Karpas-422 (cell line): ENCODE data around the gene KDM8. TPM values are rescaled to one million over a fixed set of nuclear protein-coding genes. Genes with fewer than 3 reads are reported as not detected.
"Not testable (repeated sequence)": the region's sequence is repeated elsewhere in the genome, so short reads cannot be mapped to it uniquely, and the experiment has no call there.

Source experiments
- DNase-seq: peaks from one replicate; pipeline ENCODE4 v3.0.0-alpha.2; 2015
- H2AFZ ChIP-seq: fragments of 200-600 bp; sonication (generic); 2 replicates; pipeline ENCODE4 v1.6.1; 2014; ENCODE audit warnings: antibody characterized with exemption, low read length, mixed read lengths
- H3K27ac ChIP-seq: fragments of 200-600 bp; sonication (generic); 2 replicates; pipeline ENCODE4 v1.5.1; 2014; ENCODE audit warnings: mild to moderate bottlenecking, low read length, moderate library complexity
- H3K27me3 ChIP-seq: fragments of 200-600 bp; sonication (generic); 2 replicates; pipeline ENCODE4 v1.6.1; 2014; ENCODE audit warnings: low read length, mixed read lengths
- H3K36me3 ChIP-seq: fragments of 200-600 bp; sonication (generic); 2 replicates; pipeline ENCODE4 v1.6.1; 2014; ENCODE audit warnings: low read length, mixed read lengths; ENCODE audit not compliant: insufficient read depth
- H3K4me1 ChIP-seq: fragments of 200-600 bp; sonication (generic); 2 replicates; pipeline ENCODE4 v1.6.1; 2014; ENCODE audit warnings: mild to moderate bottlenecking, low read length, mixed read lengths
- H3K4me2 ChIP-seq: fragments of 200-600 bp; sonication (generic); 2 replicates; pipeline ENCODE4 v1.6.1; 2014; ENCODE audit warnings: low read length, low read depth, mild to moderate bottlenecking; ENCODE audit not compliant: poor library complexity, severe bottlenecking
- H3K4me3 ChIP-seq: fragments of 200-600 bp; sonication (generic); 2 replicates; pipeline ENCODE4 v1.5.1; 2014; ENCODE audit warnings: mild to moderate bottlenecking, antibody characterized with exemption, low read length, mixed read lengths
- H3K79me2 ChIP-seq: fragments of 200-600 bp; sonication (generic); 2 replicates; pipeline ENCODE4 v1.6.1; 2014; ENCODE audit warnings: mild to moderate bottlenecking, low read length, mixed read lengths
- H3K9ac ChIP-seq: fragments of 200-600 bp; sonication (generic); 2 replicates; pipeline ENCODE4 v1.6.0; 2014; ENCODE audit warnings: low read length
- H3K9me2 ChIP-seq: fragments of 200-600 bp; sonication (generic), shearing (Covaris generic); replicated peaks from 2 replicates; pipeline ENCODE4 v1.6.0; 2014; ENCODE audit warnings: mild to moderate bottlenecking, low read length, moderate library complexity; ENCODE audit not compliant: insufficient read depth
- H3K9me3 ChIP-seq: fragments of 300-700, 200-600 bp; sonication (generic); 2 replicates; pipeline ENCODE4 v1.6.1; 2014; ENCODE audit warnings: low read length, mixed read lengths
- H4K20me1 ChIP-seq: fragments of 200-600 bp; sonication (generic); 2 replicates; pipeline ENCODE4 v1.6.1; 2014; ENCODE audit warnings: mild to moderate bottlenecking, antibody characterized with exemption, low read length, low read depth; ENCODE audit not compliant: insufficient read depth
- total RNA-seq: library from RNA; depleted of rRNA; stranded (reverse); fragments of >200 nt; shearing (Covaris generic); gene quantifications from 2 replicates; pipeline ENCODE4 v1.2.3, GENCODE V29; 2014; ENCODE audit warnings: low replicate concordance

KDM8 gene
- total RNA-seq, 1 experiment from 2014 or later = 3.1 TPM

GRCh38 chr16:27242868-27243590, 39.7 kb downstream of the KDM8 start:
- H3K4me1 ChIP-seq = peaks cover under 1% of the 10 kb centered on the region; the same call in 1 of the 2 replicates
- no peak for DNase-seq
- H2AFZ ChIP-seq = no peak overlapping the region
- no peak overlapping the region for H3K27ac ChIP-seq
- H3K4me2 ChIP-seq = no peak overlapping the region
- H3K9me2 ChIP-seq = no peaks in the 10 kb centered on the region
- H3K9ac ChIP-seq = no peak overlapping the region
- H3K4me3 ChIP-seq = no peak overlapping the region
- H4K20me1 ChIP-seq = peaks cover 13% of the 10 kb centered on the region; the same call in 1 of the 2 replicates
- H3K79me2 ChIP-seq = no peaks in the 10 kb centered on the region
- no peaks in the 10 kb centered on the region for H3K9me3 ChIP-seq
- H3K36me3 ChIP-seq = no peaks in the 10 kb centered on the region
- H3K27me3 ChIP-seq = no peaks in the 10 kb centered on the region

- no peaks in the 10 kb centered on the region for H3K27me3 ChIP-seq
- H3K79me2 ChIP-seq = no peaks in the 10 kb centered on the region
- no peaks in the 10 kb centered on the region for H3K4me1 ChIP-seq
- no peak overlapping the region for H3K4me2 ChIP-seq
- peaks cover 13% of the 10 kb centered on the region; the same call in 1 of the 2 replicates for H4K20me1 ChIP-seq
- H3K9ac ChIP-seq = no peak overlapping the region
- H3K4me3 ChIP-seq = no peak overlapping the region
- H3K36me3 ChIP-seq = no peaks in the 10 kb centered on the region
- no peaks in the 10 kb centered on the region for H3K9me3 ChIP-seq
- no peak overlapping the region for H3K27ac ChIP-seq
- H3K9me2 ChIP-seq = no peaks in the 10 kb centered on the region
- DNase-seq = no peak
- no peak overlapping the region for H2AFZ ChIP-seq
Measured at GRCh38 chr16:27243725-27244362, 40.5 kb downstream of the KDM8 start.

- no peak overlapping the region for H2AFZ ChIP-seq
- H4K20me1 ChIP-seq = peaks cover 11% of the 10 kb centered on the region; the same call in 1 of the 2 replicates
- H3K27ac ChIP-seq = no peak overlapping the region
- no peaks in the 10 kb centered on the region for H3K9me3 ChIP-seq
- no peak overlapping the region for H3K4me2 ChIP-seq
- no peak for DNase-seq
- H3K4me1 ChIP-seq = no peaks in the 10 kb centered on the region
- no peak overlapping the region for H3K9ac ChIP-seq
- no peaks in the 10 kb centered on the region for H3K9me2 ChIP-seq
- H3K36me3 ChIP-seq = no peaks in the 10 kb centered on the region
- no peak overlapping the region for H3K4me3 ChIP-seq
- H3K79me2 ChIP-seq = no peaks in the 10 kb centered on the region
- no peaks in the 10 kb centered on the region for H3K27me3 ChIP-seq
Measured at GRCh38 chr16:27244363-27244755, 41.0 kb downstream of the KDM8 start.

- Histone ChIP-seq H3K27me3 (no peaks in the 10 kb centered on the region), H3K27ac (no peak overlapping the region), H3K9me2 (no peaks in the 10 kb centered on the region), H2AFZ (no peak overlapping the region), H3K79me2 (no peaks in the 10 kb centered on the region), H3K4me1 (no peaks in the 10 kb centered on the region), H3K4me2 (no peak overlapping the region), H3K9ac (no peak overlapping the region), H3K36me3 (no peaks in the 10 kb centered on the region), H3K4me3 (no peak overlapping the region), H3K9me3 (no peaks in the 10 kb centered on the region), H4K20me1 (peaks cover 11% of the 10 kb centered on the region; the same call in 1 of the 2 replicates)
- DNase-seq = no peak
Measured at GRCh38 chr16:27245276-27246172, 42.2 kb downstream of the KDM8 start.

GRCh38 chr16:27246439-27246838, 43.1 kb downstream of the KDM8 start:
- H3K4me2 ChIP-seq = no peak overlapping the region
- H3K9ac ChIP-seq = no peak overlapping the region
- H3K9me3 ChIP-seq = no peaks in the 10 kb centered on the region
- no peaks in the 10 kb centered on the region for H3K36me3 ChIP-seq
- DNase-seq = no peak
- H3K4me1 ChIP-seq = no peaks in the 10 kb centered on the region
- H3K9me2 ChIP-seq = no peaks in the 10 kb centered on the region
- H3K79me2 ChIP-seq = no peaks in the 10 kb centered on the region
- no peak overlapping the region for H3K27ac ChIP-seq
- no peak overlapping the region for H3K4me3 ChIP-seq
- no peak overlapping the region for H2AFZ ChIP-seq
- H3K27me3 ChIP-seq = no peaks in the 10 kb centered on the region
- H4K20me1 ChIP-seq = peaks cover 11% of the 10 kb centered on the region; the same call in 1 of the 2 replicates

GRCh38 chr16:27247076-27247475, 43.8 kb downstream of the KDM8 start:
- not testable (repeated sequence) for H3K27ac ChIP-seq, H2AFZ ChIP-seq, H3K27me3 ChIP-seq, H3K9me2 ChIP-seq, H3K36me3 ChIP-seq, H3K4me1 ChIP-seq, H3K4me3 ChIP-seq, H3K9ac ChIP-seq, H3K9me3 ChIP-seq, H3K79me2 ChIP-seq, DNase-seq, H3K4me2 ChIP-seq
- peaks cover 11% of the 10 kb centered on the region; the same call in 1 of the 2 replicates for H4K20me1 ChIP-seq

- H4K20me1 ChIP-seq = peaks cover 11% of the 10 kb centered on the region; the same call in 1 of the 2 replicates
- H3K9me2 ChIP-seq = no peaks in the 10 kb centered on the region
- no peak overlapping the region for H3K27ac ChIP-seq
- H3K4me3 ChIP-seq = no peak overlapping the region
- H3K4me2 ChIP-seq = no peak overlapping the region
- H3K4me1 ChIP-seq = no peaks in the 10 kb centered on the region
- DNase-seq = no peak
- no peaks in the 10 kb centered on the region for H3K36me3 ChIP-seq
- no peaks in the 10 kb centered on the region for H3K9me3 ChIP-seq
- no peak overlapping the region for H3K9ac ChIP-seq
- no peaks in the 10 kb centered on the region for H3K27me3 ChIP-seq
- H2AFZ ChIP-seq = no peak overlapping the region
- no peaks in the 10 kb centered on the region for H3K79me2 ChIP-seq
Measured at GRCh38 chr16:27248036-27248435, 44.7 kb downstream of the KDM8 start.

GRCh38 chr16:27248886-27249285, 45.6 kb downstream of the KDM8 start:
- H3K9me3 ChIP-seq = not testable (repeated sequence)

More at GRCh38 chr16:27248886-27249285, 45.6 kb downstream of the KDM8 start:
- not testable (repeated sequence) for H3K4me3 ChIP-seq, H4K20me1 ChIP-seq, DNase-seq, H3K27ac ChIP-seq, H3K36me3 ChIP-seq, H3K79me2 ChIP-seq, H3K4me1 ChIP-seq, H3K27me3 ChIP-seq, H3K9me2 ChIP-seq, H2AFZ ChIP-seq, H3K9ac ChIP-seq, H3K4me2 ChIP-seq
